Endothelial cell of umbilical vein (primary cell): ENCODE results near the gene HDDC2. TPM values are rescaled to one million over a fixed set of nuclear protein-coding genes. Genes with fewer than 3 reads are reported as not detected.

Source experiments
- BruUV-seq: library from RNA; stranded (reverse); fragments of 400-500 nt; replicated peaks from 2 replicates; lab custom pipeline; 2021; lab: Mats Ljungman, UMichigan
- CTCF ChIA-PET: fragments of 300-600, 350-600 bp; sonication (Branson Sonifier 250); formaldehyde crosslinking; loops from one replicate; lab custom pipeline; 2021; ENCODE audit warnings: antibody characterized with exemption, inconsistent platforms; lab: Charles Lee
- POLR2A ChIA-PET: fragments of 300-600, 350-600 bp; sonication (Branson Sonifier 250); formaldehyde crosslinking; loops from one replicate; lab custom pipeline; 2021; ENCODE audit warnings: antibody characterized with exemption, inconsistent platforms; lab: Charles Lee
- DNase-seq: peaks from one replicate; pipeline ENCODE4 v3.0.0-alpha.2; 2011; ENCODE audit warnings: low read depth, low spot score
- FAIRE-seq: peaks from 2 replicates; lab custom pipeline; 2011; peaks lifted over from hg19 to GRCh38; lab: Jason Lieb, UNC
- H2AFZ ChIP-seq: 2 replicates; pipeline ENCODE4 v1.6.0; 2012; ENCODE audit warnings: low read depth, low read length, control low read depth, inconsistent platforms
- H3K27ac ChIP-seq: 2 replicates; pipeline ENCODE4 v1.5.1; 2011; ENCODE audit warnings: low read depth, mild to moderate bottlenecking, control low read depth, low read length, moderate library complexity; ENCODE audit not compliant: insufficient read depth
- H3K27me3 ChIP-seq, 2 experiments: 2 replicates each; pipeline versions ENCODE4 v1.6.0 to v1.6.1; 2011; ENCODE audit warnings: low read length in 2 of 2, mixed read lengths in 1 of 2; ENCODE audit not compliant: control insufficient read depth in 2 of 2, insufficient read depth in 2 of 2
- H3K36me3 ChIP-seq, 2 experiments: 2 replicates in 1 of 2; 3 replicates in 1 of 2; pipeline ENCODE4 v1.5.1; 2011; ENCODE audit warnings: low read length in 2 of 2, mild to moderate bottlenecking in 1 of 2, moderate library complexity in 1 of 2; ENCODE audit not compliant: control insufficient read depth in 2 of 2, insufficient read depth in 2 of 2; ENCODE audit errors: extremely low read depth in 1 of 2
- H3K4me1 ChIP-seq: 3 replicates; pipeline ENCODE4 v1.5.1; 2011; ENCODE audit warnings: mild to moderate bottlenecking, low read length; ENCODE audit not compliant: control insufficient read depth, insufficient read depth; ENCODE audit errors: extremely low read depth
- H3K4me2 ChIP-seq: 2 replicates; pipeline ENCODE4 v1.6.1; 2011; ENCODE audit warnings: low read length, control low read depth, mixed read lengths; ENCODE audit not compliant: insufficient read depth
- H3K4me3 ChIP-seq, 3 experiments: fragments of 200-600 bp in 1 of 3; sonication (generic), shearing (Covaris generic) in 1 of 3; replicated peaks in 1 of 3; 2 replicates each; pipeline ENCODE4 v1.5.1; 2011 to 2016; ENCODE audit warnings: control low read depth in 3 of 3, low read length in 3 of 3, mild to moderate bottlenecking in 2 of 3, inconsistent platforms in 1 of 3, low read depth in 1 of 3, moderate library complexity in 1 of 3; ENCODE audit not compliant: insufficient read depth in 1 of 3
- H3K79me2 ChIP-seq: 2 replicates; pipeline ENCODE4 v1.6.0; 2012; ENCODE audit warnings: low read length, inconsistent platforms; ENCODE audit not compliant: control insufficient read depth, insufficient read depth
- H3K9ac ChIP-seq: replicated peaks from 2 replicates; pipeline ENCODE3; 2011; ENCODE audit warnings: low read length, control low read depth; ENCODE audit not compliant: insufficient read depth; ENCODE audit errors: extremely low read depth
- H3K9me1 ChIP-seq: replicated peaks from 3 replicates; pipeline ENCODE4 v1.6.0; 2011; ENCODE audit warnings: mild to moderate bottlenecking, low read length; ENCODE audit not compliant: control insufficient read depth, insufficient read depth; ENCODE audit errors: extremely low read depth
- H3K9me3 ChIP-seq: replicated peaks from 2 replicates; pipeline ENCODE4 v1.5.1; 2012; ENCODE audit warnings: low read length, inconsistent platforms; ENCODE audit not compliant: control insufficient read depth, insufficient read depth
- H4K20me1 ChIP-seq: replicated peaks from 2 replicates; pipeline ENCODE3; 2011; ENCODE audit warnings: mild to moderate bottlenecking, low read length; ENCODE audit not compliant: control insufficient read depth, insufficient read depth; ENCODE audit errors: extremely low read depth
- EZH2 ChIP-seq: IDR thresholded peaks from 2 replicates; pipeline ENCODE4 v1.6.1; 2012; ENCODE audit warnings: borderline replicate concordance, low read depth, mild to moderate bottlenecking, moderate library complexity, low read length, inconsistent platforms; ENCODE audit not compliant: severe bottlenecking
- FOS ChIP-seq: IDR thresholded peaks from 2 replicates; pipeline ENCODE4 v1.6.1; 2011; ENCODE audit warnings: mild to moderate bottlenecking, low read length, moderate library complexity, borderline replicate concordance; ENCODE audit not compliant: insufficient read depth
- GATA2 ChIP-seq: IDR thresholded peaks from 2 replicates; pipeline ENCODE4 v1.7.0; 2011; ENCODE audit warnings: low read depth, mild to moderate bottlenecking, moderate library complexity, mixed read lengths, low read length; ENCODE audit not compliant: insufficient read length, insufficient read depth
- JUN ChIP-seq: IDR thresholded peaks from 2 replicates; pipeline ENCODE4 v1.6.1; 2011; ENCODE audit warnings: borderline replicate concordance, low read depth; ENCODE audit not compliant: insufficient read length, insufficient read depth
- MYC ChIP-seq: IDR thresholded peaks from one replicate; pipeline ENCODE4 v1.6.1; 2011; ENCODE audit warnings: mild to moderate bottlenecking, low read depth, low read length
- POLR2A ChIP-seq: IDR thresholded peaks from 2 replicates; pipeline ENCODE4 v1.6.1; 2012; ENCODE audit warnings: low read depth, mild to moderate bottlenecking, control low read depth, low read length
- POLR2AphosphoS5 ChIP-seq: IDR thresholded peaks from 2 replicates; pipeline ENCODE4 v1.6.1; 2012; ENCODE audit warnings: low read depth, mild to moderate bottlenecking, control low read depth, low read length, moderate library complexity; ENCODE audit not compliant: insufficient read depth
- dilution Hi-C: fragments of 300-500 bp; cut with MboI; formaldehyde crosslinking; loops from one replicate; pipeline ENCODE4 v1.15.0; 2019; ENCODE audit warnings: low sequenced_read_pairs; ENCODE audit not compliant: extremely low pct_ligation_motif_present
- intact Hi-C: fragments of 100-400 bp; cut with micrococcal nuclease; formaldehyde crosslinking; loops from one replicate; pipeline ENCODE4 v1.10.0; 2022
- polyA plus RNA-seq, 4 experiments: library from polyadenylated mRNA; depleted of rRNA in 3 of 4; stranded (reverse) in 3 of 4; unstranded in 1 of 4; fragments of >200 nt; gene quantifications; 2 replicates each; pipeline versions ENCODE4 v1.2.1 to v1.2.3, GENCODE V29; 2011 to 2012; ENCODE audit warnings: missing spikeins in 1 of 4
- total RNA-seq: library from RNA; stranded (reverse); gene quantifications from 2 replicates; pipeline ENCODE4 v1.2.3, GENCODE V29; 2021
- TF ChIP-seq, protein P1 (sequence below): IDR thresholded peaks from 2 replicates; pipeline ENCODE4 v1.6.1; 2011; ENCODE audit not compliant: insufficient read depth, insufficient read length
- TF ChIP-seq, protein P2 (sequence below), 2 donors: IDR thresholded peaks; 1 replicate in 1 of 2; 2 replicates in 1 of 2; pipeline ENCODE4 v1.5.1; 2011; ENCODE audit warnings: low read length in 2 of 2, mild to moderate bottlenecking in 2 of 2, moderate library complexity in 2 of 2, control low read depth in 1 of 2, inconsistent platforms in 1 of 2, low read depth in 1 of 2; ENCODE audit not compliant: insufficient read depth in 1 of 2; ENCODE audit errors: extremely low read depth in 1 of 2

The HDDC2 gene
- total and polyA plus RNA-seq, 2 donors (not counting 3 experiments of a cell fraction or from before 2014, with no cell fraction given): 12.6 to 13.6 TPM

- BruUV-seq: no TSS peak
- no peaks in the 10 kb centered on the region for H3K79me2 ChIP-seq
- dilution Hi-C loops: no loop called here
- H2AFZ ChIP-seq: no peak overlapping the region
- H4K20me1 ChIP-seq: no peaks in the 10 kb centered on the region
- H3K9ac ChIP-seq: no peak overlapping the region
- H3K4me1 ChIP-seq: no peaks in the 10 kb centered on the region
- ChIA-PET CTCF (interaction anchor here (1.7 kb wide), 1 partner anchor 14 kb away, joined by 3 read pairs; no protein-coding TSS in a partner anchor), POLR2A (no interaction called here)
- H3K4me3 ChIP-seq: no peak overlapping the region
- DNase-seq (no peak), FAIRE-seq (no peak)
- H3K36me3 ChIP-seq: no peaks in the 10 kb centered on the region
- no peak overlapping the region for H3K4me2 ChIP-seq
- TF ChIP-seq POLR2AphosphoS5: no peak
- no peak for TF ChIP-seq GATA2
- no peak for TF ChIP-seq JUN
- TF ChIP-seq MYC: no peak
- TF ChIP-seq POLR2A: no peak
- TF ChIP-seq FOS: no peak
- no peak for TF ChIP-seq EZH2
- TF ChIP-seq, protein P1, sequence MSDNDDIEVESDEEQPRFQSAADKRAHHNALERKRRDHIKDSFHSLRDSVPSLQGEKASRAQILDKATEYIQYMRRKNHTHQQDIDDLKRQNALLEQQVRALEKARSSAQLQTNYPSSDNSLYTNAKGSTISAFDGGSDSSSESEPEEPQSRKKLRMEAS: no peak
- TF ChIP-seq, protein P2, sequence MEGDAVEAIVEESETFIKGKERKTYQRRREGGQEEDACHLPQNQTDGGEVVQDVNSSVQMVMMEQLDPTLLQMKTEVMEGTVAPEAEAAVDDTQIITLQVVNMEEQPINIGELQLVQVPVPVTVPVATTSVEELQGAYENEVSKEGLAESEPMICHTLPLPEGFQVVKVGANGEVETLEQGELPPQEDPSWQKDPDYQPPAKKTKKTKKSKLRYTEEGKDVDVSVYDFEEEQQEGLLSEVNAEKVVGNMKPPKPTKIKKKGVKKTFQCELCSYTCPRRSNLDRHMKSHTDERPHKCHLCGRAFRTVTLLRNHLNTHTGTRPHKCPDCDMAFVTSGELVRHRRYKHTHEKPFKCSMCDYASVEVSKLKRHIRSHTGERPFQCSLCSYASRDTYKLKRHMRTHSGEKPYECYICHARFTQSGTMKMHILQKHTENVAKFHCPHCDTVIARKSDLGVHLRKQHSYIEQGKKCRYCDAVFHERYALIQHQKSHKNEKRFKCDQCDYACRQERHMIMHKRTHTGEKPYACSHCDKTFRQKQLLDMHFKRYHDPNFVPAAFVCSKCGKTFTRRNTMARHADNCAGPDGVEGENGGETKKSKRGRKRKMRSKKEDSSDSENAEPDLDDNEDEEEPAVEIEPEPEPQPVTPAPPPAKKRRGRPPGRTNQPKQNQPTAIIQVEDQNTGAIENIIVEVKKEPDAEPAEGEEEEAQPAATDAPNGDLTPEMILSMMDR (IDR thresholded peaks at IDR 0.05; ENCODE audit: extremely low read depth in 1 of 2, insufficient read depth in 1 of 2, low read depth in 1 of 2, low read length in 2 of 2): no peak
- H3K27me3 ChIP-seq: peaks cover 9 to 14% of the 10 kb centered on the region in 2 experiments
- H3K9me1 ChIP-seq: no peaks in the 10 kb centered on the region
- intact Hi-C loops: loop anchor here (5.0 kb wide), 1 partner anchor 157 kb away; no protein-coding TSS in a partner anchor
- no peak overlapping the region for H3K27ac ChIP-seq
- no peaks in the 10 kb centered on the region for H3K9me3 ChIP-seq
Observed at GRCh38 chr6:125325586-125325985, 23.8 kb upstream of the HDDC2 start.
